IPS DF 4.7 (cell line): Measurements from ENCODE around the gene CENPS.
"Not testable (repeated sequence)": the region's sequence is repeated elsewhere in the genome, so short reads cannot be mapped to it uniquely, and the experiment has no call there.

Experiments used
- DNase-seq: peaks from one replicate; pipeline ENCODE4 v3.0.0-alpha.2; 2013; ENCODE audit warnings: low spot score; ENCODE audit errors: extremely low read depth

CENPS gene

GRCh38 chr1:10418741-10419140 lies 11.5 kb upstream of the CENPS start:
- DNase-seq = not testable (repeated sequence)

DNA sequence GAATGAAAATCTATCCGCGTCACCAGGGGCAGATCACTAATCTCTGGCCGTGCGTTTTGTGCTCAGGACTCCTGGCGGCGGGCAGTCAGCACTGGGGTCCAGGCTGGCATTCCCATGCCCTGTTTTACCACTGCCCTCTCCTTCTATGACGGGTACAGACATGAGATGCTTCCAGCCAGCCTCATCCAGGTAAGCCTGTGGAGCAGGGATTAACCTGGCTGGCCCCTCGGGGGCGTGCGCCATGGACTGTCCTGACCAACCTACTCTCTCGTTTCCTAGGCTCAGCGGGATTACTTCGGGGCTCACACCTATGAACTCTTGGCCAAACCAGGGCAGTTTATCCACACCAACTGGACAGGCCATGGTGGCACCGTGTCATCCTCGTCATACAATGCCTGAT lies 10.9 kb upstream of the CENPS start:
- DNase-seq = no peak

DNA sequence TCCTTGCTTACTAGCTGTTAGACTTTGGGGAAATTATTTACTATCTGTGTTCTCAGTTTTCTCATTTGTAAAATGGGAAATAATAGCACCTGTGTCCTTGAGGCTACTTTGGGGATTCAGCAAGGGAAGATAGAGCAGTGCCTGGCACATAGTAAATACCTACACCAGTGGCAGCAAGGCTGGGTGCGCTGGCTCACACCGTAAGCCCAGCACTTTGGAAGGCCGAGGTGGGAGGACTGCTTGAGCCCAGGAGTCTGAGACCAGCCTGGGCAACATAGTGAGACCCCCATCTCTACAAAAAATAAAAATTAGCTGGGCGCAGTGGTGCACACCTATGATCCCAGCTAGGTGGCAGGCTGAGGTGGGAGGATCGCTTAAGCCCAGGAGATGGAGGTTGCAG lies 8.6 kb upstream of the CENPS start:
- DNase-seq = no peak

DNA sequence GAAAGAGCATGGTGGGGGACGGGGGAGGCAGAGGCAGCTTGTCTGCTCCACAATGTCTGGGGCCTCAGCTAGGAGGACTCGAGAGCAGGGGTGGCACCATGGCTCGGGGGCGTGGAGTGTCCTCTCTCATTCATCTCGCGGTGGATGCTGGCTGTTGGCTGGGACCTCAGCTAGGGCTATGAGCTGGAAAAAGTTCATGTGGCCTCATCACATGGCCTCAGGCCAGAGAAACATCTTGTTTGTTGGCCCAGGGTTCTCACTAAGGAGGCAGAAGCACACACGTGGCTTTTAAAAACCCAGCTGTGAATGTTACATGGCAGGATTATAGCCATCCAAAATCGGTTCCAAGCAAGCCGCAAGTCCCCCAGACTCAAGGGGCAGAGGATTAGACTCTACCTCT lies 6.2 kb upstream of the CENPS start:
- no peak for DNase-seq

- DNase-seq = no peak
Measured at GRCh38 chr1:10424651-10425050, 5.6 kb upstream of the CENPS start.

DNA sequence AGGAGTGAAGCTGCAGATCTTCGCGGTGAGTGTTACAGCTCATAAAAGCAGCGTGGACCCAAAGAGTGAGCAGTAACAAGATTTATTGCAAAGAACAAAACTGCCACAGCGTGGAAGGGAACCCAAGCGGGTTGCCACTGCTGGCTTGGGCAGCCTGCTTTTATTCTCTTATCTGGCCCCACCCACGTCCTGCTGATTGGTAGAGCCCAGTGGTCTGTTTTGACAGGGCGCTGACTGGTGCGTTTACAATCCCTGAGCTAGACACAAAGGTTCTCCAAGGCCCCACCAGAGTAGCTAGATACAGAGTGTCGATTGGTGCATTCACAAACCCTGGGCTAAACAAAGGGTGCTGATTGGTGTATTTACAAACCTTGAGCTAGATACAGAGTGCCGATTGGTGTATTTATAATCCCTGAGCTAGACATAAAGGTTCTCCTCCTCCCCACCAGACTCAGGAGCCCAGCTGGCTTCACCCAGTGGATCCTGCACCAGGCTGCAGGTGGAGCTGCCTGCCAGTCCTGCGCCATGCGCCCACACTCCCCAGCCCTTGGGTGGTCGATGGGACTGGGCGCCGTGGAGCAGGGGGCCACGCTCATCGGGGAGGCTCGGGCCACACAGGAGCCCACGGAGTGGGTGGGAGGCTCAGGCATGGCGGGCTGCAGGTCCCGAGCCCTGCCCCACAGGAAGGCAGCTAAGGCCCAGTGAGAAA lies 4.3 kb upstream of the CENPS start:
- not testable (repeated sequence) for DNase-seq

DNA sequence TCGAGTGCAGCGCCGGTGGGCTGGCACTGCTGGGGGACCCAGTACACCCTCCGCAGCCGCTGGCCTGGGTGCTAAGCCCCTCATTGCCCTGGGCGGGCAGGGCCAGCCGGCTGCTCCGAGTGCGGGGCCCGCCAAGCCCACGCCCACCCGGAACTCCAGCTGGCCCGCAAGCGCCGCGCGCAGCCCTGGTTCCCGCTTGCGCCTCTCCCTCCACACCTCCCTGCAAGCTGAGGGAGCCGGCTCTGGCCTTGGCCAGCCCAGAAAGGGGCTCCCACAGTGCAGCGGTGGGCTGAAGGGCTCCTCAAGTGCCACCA lies 3.7 kb upstream of the CENPS start:
- not testable (repeated sequence) for DNase-seq

DNA sequence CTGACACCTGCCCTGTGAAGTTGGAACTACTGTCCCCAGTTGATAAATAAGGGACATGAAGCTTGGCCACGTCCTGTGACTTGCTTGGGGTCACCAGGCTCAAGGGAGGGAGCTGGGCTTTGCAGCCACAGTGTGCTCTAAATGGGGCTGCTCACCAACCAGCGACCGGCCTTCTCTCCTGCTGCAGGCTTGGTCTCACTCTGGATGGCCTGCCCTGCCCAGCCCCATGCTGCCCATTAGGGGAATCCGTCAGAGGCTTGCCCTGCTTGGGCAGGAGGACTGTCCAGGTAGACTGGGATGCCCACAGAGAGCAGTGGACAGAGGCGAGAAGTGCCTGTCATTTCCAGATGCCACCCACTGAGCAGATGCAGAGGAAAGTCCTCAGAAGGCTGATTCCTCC lies 1.2 kb upstream of the CENPS start:
- no peak for DNase-seq

- no peak for DNase-seq
Measured at GRCh38 chr1:10429868-10430215, 391 bp upstream of the CENPS start.

GRCh38 chr1:10431070-10431730 lies 967 bp downstream of the CENPS start:
- DNase-seq = no peak

GRCh38 chr1:10432910-10433700 lies 2.9 kb downstream of the CENPS start:
- no peak for DNase-seq

DNA sequence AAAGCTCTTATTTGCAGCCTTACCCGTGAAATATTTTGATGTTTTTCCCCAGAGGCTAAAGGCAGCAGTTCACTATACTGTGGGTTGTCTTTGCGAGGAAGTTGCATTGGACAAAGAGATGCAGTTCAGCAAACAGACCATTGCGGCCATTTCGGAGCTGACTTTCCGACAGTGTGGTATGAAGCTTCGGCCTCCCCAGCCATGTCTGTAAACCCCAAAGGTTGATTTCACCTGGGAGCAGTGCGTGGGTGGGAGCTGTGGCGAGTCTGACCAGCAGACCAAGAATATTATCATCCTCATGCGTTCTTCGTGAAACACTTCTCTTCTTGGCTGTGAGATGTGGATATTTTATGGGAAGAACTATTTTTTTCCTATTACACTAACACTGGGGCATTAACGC lies 3.6 kb downstream of the CENPS start:
- DNase-seq = no peak

DNA sequence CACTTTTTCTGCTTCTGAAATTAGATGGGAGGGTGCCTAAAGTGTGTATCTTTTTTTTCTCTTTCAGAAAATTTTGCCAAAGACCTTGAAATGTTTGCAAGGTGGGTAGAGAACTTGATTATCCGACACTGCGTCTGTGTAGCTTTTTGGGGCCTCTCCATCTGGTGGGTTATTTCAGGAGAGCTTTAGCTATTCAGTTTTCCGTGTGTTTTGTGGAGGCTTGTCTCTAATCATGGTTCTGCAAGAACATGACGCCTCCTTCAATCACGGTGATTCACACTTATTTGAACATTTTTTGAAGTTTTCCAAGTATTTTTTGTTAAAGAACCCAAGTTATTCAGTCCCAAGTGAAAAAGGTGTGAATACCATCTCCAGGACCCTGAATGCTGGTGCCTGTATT lies 4.4 kb downstream of the CENPS start:
- DNase-seq = no peak

DNA sequence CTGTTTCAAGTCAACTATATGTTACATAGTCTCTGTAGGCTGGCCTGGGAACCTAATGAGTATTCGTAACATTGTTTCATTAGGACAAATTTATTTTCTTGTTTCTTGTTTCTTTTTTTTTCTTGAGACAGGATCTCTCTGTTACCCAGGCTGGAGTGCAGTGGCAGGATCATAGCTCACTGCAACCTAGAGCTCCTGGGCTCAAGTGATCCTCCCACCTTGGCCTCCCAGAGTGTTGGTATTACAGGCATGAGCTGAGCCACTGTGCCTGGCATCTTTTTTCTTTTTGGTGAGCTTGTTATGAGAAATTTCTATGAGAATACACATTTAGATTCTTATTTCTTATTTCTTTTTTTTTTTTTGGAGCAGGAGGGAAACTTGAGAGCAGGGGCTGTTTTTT lies 6.8 kb downstream of the CENPS start:
- DNase-seq = no peak

GRCh38 chr1:10438677-10439163 lies 8.5 kb downstream of the CENPS start:
- no peak for DNase-seq

- DNase-seq = no peak
Measured at GRCh38 chr1:10440305-10440704, 10.1 kb downstream of the CENPS start.

GRCh38 chr1:10440794-10441193 lies 10.6 kb downstream of the CENPS start:
- DNase-seq = no peak

- no peak for DNase-seq
Measured at GRCh38 chr1:10444248-10444647, 14.0 kb downstream of the CENPS start.

DNA sequence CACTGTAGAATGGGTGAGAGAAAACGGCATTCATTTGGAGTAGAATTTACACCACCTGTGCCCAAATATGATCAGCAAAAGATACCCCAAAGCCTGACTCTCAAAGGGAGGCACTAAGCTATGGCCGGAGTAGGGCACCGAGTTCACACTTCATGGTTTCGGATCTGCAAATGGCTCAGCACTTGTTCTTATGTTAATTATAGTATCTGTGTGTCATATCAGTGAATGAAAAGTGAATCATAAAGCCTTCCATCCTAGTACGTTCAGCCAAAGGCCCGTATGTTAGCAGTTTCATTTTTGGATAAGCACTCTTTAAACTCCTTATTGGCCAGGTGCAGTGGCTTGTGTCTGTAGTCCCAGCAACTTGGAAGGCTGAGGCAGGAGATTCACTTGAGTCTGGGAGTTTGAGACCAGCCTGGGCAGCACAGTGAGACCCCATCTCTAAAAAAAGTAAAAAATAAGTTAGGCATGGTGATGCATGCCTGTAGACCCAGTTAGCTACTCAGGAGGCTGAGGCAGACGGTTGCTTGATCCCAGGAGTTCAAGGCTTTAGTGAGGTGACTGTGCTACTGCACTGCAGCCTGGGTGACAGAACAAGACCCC lies 14.7 kb downstream of the CENPS start:
- no peak for DNase-seq

DNA sequence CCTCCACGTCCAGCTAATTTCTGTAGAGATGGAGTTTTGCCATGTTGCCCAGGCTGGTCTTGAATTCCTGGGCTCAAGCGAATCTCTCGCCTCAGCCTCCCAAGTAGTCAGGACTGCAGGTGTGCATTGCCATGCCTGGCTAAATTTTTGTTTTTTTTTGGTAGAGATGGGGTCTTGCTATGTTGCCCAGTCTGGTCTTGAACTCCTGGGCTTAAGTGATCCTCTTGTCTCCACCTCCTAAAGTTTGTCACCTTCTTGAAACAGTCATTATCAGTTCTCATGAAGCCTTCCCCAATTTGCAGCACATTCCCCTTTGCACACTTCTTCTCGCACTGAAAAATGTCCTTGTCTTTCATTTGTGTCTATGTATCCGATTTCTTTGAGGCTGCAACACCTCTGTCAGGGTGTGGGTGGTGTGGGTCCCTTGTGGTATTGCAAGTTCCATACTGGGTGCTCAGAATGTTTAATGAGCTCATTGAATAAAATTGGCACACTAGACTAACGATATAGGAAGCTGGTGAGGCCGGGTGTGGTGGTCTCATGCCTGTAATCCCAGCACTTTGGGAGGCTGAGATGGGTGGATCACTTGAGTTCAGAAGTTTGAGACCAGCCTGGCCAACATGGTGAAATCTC lies 16.7 kb downstream of the CENPS start:
- no peak for DNase-seq

- DNase-seq = no peak
Measured at GRCh38 chr1:10449751-10450150, 19.5 kb downstream of the CENPS start, which contains the start of gene CORT. TSS of gene CORT (plus strand) at chr1:10450031. CDS start at chr1:10450224, 193 bp downstream.
